Measurements from ENCODE around the gene SGSH.
"Not testable (repeated sequence)": the region's sequence is repeated elsewhere in the genome, so short reads cannot be mapped to it uniquely, and the experiment has no call there.

Gene SGSH

GRCh38 chr17:80253631-80254395 lies 33.7 kb upstream of the SGSH start:
- DNase-seq (ENCODE audit: low spot score), result no peak

DNA sequence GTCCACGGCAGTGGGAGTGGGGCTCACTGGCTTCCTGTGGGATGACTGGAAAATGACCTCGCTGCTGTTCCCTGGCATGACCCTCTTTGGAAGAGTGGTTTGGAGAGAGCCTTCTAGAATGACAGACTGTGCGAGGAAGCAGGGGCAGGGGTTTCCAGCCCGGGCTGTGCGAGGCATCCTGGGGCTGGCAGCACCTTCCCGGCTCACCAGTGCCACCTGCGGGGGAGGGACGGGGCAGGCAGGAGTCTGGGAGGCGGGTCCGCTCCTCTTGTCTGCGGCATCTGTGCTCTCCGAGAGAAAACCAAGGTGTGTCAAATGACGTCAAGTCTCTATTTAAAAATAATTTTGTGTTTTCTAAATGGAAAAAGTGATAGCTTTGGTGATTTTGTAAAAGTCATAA lies 32.7 kb upstream of the SGSH start:
- peak; percentile 80 for DNase-seq (ENCODE audit: low spot score)

- DNase-seq (ENCODE audit: low spot score), result no peak
Observed at GRCh38 chr17:80251966-80252365, 31.8 kb upstream of the SGSH start.

DNA sequence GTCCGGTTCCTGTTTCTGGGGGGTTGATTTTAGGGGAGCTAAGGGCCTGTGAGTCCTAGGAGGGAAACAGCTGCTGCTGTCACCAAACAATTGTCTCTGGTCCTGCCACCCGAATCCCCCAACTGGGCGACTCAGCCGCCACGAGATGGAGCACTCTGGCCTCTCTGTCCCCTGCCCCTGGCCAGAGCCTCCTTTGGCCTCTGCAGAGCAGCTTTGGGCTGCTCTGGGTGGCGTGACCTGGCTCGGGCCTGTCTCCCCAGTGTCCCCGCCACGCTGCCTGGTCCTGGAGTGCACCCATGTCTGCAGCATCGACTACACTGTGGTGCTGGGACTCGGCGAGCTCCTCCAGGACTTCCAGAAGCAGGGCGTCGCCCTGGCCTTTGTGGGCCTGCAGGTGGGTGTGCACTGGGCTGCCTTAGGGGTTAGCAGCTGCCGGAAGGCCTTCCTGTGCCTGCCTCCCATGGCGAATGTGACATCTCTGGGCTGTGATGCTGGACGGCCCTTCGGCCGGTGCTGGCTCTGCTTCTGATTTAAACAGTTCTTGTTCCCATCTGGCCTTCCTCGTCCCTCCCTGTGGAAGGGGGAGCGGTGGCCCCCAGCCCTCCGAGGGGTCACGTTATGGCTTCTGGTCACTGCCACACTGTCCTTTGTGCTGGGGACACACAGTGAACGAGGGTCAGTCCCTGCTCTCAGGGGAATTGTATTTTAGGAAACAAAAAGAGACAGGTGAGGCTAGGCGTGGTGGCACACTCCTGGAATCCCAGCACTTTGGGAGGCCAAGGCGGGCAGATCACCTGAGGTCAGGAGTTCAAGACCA lies 29.0 kb upstream of the SGSH start:
- DNase-seq (ENCODE audit: low spot score), result no peak

DNA sequence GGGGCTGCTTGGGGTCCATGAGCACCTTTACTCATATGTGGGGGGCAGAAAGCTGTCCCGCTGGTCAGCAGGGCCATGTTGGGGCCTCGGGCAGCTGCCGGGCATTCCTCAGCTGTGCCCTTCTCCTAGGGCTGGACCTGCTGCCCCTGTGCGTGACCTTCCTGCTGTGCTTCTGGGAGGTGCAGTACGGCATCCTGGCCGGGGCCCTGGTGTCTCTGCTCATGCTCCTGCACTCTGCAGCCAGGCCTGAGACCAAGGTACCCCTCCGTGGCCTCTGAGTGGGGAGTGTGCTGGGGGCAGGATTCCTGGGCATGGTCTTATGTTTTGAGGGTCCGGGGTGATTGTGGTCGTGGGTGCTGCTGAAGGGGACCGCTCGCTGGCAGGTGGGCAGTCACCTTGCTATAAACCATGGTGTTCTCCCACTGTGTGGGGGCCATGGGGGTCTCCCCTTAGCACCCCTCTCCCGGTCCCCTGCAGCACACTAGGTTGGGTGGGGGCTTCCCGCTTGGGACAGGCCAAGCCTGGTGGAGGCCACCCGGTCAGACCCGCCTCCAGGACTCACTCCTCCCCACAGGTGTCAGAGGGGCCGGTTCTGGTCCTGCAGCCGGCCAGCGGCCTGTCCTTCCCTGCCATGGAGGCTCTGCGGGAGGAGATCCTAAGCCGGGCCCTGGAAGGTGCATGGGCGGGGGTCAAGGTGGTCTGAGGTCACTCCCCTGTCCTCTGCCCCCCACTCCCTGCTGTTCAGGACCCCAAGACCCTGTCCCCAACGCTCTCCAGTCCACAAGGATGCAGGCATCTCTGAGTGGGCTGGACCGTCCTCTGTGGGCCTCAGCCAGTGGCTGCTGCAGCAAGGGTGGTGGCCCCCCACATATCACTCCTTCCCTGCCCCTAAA lies 28.1 kb upstream of the SGSH start:
- DNase-seq (ENCODE audit: low spot score), result no peak

GRCh38 chr17:80247561-80247960 lies 27.4 kb upstream of the SGSH start:
- DNase-seq (ENCODE audit: low spot score), result no peak

GRCh38 chr17:80246726-80247125 lies 26.6 kb upstream of the SGSH start:
- DNase-seq (ENCODE audit: low spot score), result no peak

DNA sequence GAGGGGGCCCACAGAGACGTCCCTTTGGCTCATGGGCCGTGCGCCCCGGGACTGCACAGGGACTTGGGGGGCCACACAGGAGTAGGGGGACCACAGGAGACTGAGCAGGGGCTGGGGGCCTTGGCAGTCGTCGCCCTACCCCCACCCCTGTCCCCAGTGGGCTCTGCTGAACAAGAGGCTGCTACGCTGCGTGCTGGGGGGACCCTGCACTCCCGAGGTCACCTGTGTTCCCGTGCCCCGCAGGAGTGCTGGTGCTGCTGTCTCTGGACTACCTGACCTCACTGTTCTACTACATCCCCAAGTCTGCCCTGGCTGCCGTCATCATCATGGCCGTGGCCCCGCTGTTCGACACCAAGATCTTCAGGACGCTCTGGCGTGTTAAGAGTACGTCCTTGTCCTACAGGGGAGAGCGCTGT lies 26.1 kb upstream of the SGSH start:
- DNase-seq (ENCODE audit: low spot score), result no peak

DNA sequence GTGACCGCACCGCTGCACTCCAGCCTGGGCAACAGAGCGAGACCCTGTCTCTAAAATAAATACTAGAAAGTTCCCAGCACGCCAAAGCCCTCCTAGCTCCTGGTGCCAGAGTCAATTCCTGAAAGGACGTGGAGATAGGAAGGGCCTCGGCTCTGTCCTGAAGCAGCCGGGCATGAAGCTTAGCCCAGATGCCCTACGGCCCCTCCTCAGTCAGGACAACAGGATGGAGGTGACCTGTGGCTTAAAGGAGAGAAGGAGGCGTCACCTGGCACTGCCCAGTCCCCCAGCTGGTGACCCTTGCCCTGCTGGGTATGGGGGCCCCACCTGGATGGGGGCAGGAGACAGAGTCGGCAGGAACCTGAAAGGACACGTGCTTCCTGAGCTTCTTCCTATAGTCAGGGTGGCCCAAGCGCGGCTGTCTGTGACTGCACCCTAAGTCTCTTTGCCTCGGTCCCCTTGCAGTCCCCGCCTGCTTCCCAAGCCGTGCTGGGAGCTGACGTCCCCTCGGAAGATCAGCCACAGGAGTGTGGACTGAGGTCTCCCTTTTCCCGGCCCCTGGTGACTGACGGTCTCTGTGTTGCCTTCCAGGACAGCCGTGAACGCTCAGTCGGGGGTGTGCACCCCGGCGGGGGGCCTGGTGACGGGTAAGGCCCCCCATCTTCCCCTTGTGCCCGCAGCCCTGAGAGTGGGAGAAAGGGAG lies 25.6 kb upstream of the SGSH start:
- DNase-seq (ENCODE audit: low spot score), result no peak

DNA sequence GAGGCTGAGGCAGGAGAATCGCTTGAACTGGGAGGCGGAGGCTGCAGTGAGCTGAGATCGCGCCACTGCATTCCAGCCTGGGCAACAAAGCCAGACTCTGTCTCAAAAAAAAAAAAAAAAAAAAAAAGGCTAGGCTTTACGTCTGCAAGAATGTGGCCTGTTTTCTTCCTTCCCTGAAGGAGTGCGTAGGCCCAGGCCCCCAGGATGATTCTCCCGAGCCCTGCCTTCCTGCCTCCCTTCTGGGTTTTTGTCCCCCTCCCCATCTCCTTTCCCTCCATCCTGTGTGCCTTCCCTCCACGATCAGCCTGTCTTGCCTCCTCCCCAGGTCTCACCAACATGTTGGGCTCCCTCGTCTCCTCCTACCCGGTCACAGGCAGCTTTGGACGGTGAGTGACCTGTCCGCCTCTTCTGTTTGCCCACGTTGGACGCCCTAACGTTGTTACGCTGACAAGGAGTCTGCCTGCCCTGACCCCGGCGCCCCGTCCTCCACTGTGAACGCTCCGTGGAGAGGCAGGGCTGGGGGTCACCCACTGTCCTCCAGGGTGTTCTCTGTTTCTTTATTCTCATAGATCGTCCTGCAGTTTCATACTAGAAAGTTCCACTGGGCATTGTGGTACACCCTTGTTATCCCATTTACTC lies 24.9 kb upstream of the SGSH start:
- DNase-seq (ENCODE audit: low spot score), result no peak

GRCh38 chr17:80244448-80244847 lies 24.3 kb upstream of the SGSH start:
- DNase-seq (ENCODE audit: low spot score), result not testable (repeated sequence)

DNA sequence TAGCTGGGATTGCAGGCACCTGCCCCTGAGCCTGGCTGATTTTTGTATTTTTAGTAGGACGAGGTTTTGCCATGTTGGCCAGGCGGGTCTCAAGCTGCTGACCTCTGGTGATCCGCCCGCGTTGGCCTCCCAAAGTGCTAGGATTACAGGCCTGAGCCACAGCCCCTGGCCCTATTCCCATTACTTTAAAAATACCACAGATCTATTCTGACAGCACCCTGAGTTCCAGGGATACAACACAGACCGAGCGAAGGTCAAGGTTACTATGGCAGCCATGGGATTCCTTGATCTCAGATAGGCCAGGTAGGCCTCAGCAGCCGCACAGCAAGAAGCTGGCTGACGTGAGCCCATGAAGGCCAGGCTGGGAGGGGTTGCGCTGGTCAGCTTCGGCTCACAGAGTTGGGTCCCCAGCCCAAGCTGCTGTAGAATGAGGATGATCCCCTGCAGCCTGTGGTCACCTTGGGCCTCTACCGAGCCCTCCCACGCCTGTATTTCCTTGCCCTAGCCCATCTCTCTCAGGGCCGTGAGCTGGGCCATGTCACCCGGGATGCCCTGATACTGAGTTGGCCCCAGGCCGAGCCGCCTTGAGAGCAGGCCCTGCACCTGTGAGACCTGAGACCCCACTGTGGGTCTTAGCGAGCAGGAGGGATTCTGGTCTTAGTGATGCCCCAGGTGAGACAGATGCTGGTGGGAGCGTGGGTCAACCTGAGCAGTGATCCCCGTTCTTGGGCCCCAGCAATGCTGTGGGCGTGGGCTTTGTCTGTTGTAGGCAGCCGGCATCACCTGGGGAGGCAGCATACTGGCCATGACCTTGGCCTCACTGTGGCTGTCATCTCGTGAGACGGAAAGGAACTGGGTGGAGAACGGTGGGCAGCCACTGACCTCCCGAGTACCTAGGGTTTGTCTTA lies 23.6 kb upstream of the SGSH start:
- no peak for DNase-seq (ENCODE audit: low spot score)

GRCh38 chr17:80242505-80242904 lies 22.4 kb upstream of the SGSH start:
- no peak for DNase-seq (ENCODE audit: low spot score)

DNA sequence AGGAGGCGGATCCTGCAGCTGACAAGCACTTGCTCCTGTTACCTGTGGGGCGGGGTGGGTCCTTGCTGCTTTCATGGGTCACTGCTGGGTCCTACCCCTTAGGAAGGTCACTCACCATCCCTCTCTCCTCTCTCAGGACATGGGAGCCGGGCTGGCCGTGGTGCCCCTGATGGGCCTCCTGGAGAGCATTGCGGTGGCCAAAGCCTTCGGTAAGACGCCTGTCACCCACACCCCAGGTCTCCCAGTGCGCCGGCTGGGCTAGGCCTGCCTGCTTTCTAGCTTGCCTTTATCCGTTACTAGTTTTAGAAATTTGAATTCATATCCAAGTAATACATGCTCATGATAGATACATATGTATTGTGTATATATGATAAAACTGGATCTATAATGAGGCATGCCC lies 17.3 kb upstream of the SGSH start:
- DNase-seq (ENCODE audit: low spot score), result no peak

- no peak for DNase-seq (ENCODE audit: low spot score)
Observed at GRCh38 chr17:80236911-80237310, 16.8 kb upstream of the SGSH start.

- DNase-seq (ENCODE audit: low spot score), result no peak
Observed at GRCh38 chr17:80233202-80233601, 13.1 kb upstream of the SGSH start.

DNA sequence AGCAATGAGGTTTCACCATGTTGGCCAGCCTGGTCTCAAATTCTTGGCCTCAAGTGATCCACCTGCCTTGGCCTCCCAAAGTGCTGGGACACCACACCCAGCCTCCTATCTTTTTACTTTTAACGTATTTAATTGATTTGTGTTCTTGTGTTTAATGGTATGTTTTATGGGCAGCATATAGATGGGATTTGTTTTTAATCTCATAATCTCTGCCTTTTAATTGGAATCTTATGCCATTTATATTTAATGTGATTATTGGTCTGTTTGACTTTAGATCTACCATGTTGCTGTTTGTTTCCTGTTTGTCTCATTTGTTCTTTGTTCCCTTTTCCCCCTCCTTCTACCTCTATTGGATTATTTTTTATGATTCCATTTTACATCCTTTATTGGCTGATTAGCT lies 12.3 kb upstream of the SGSH start:
- DNase-seq (ENCODE audit: low spot score), result no peak

- no peak for DNase-seq (ENCODE audit: low spot score)
Observed at GRCh38 chr17:80229011-80229410, 8.9 kb upstream of the SGSH start.

- DNase-seq (ENCODE audit: low spot score), result no peak
Observed at GRCh38 chr17:80228477-80228876, 8.3 kb upstream of the SGSH start.

- DNase-seq (ENCODE audit: low spot score), result no peak
Observed at GRCh38 chr17:80227666-80228065, 7.5 kb upstream of the SGSH start.
